ENCODE measurements around the gene CDH4. TPM values are rescaled to one million over a fixed set of nuclear protein-coding genes. Genes with fewer than 3 reads are reported as not detected.
A peak's percentile ranks its signal among the peaks of the same experiment; 100 is the strongest.

CDH4 gene
- total RNA-seq, 1 experiment from 2014 or later = not detected

GRCh38 chr20:61220626-61221325, 31.3 kb upstream of the CDH4 start:
- Histone ChIP-seq H3K4me2 (ENCODE audit: low read depth, low read length, poor library complexity, severe bottlenecking) (no peak overlapping the region), H3K4me1 (ENCODE audit: low read length) (no peaks in the 10 kb centered on the region), H3K9me3 (ENCODE audit: low read length) (peaks cover 7% of the 10 kb centered on the region; the same call in 1 of the 2 replicates), H4K20me1 (ENCODE audit: insufficient read depth, low read depth, low read length) (no peaks in the 10 kb centered on the region), H3K36me3 (ENCODE audit: insufficient read depth, low read length) (no peaks in the 10 kb centered on the region), H3K9me2 (replicated peaks; ENCODE audit: insufficient read depth, low read length) (no peaks in the 10 kb centered on the region), H3K27ac (ENCODE audit: low read length) (no peak overlapping the region), H2AFZ (ENCODE audit: low read length) (no peak overlapping the region), H3K4me3 (ENCODE audit: low read length) (no peak overlapping the region), H3K27me3 (ENCODE audit: low read length) (no peaks in the 10 kb centered on the region), H3K79me2 (ENCODE audit: low read length) (no peaks in the 10 kb centered on the region), H3K9ac (ENCODE audit: low read length) (no peak overlapping the region)
- DNase-seq = no peak

GRCh38 chr20:61222699-61223098, 29.4 kb upstream of the CDH4 start:
- Histone ChIP-seq H3K4me2 (ENCODE audit: low read depth, low read length, poor library complexity, severe bottlenecking) (no peak overlapping the region), H3K9me2 (replicated peaks; ENCODE audit: insufficient read depth, low read length) (no peaks in the 10 kb centered on the region), H3K4me3 (ENCODE audit: low read length) (no peak overlapping the region), H3K27ac (ENCODE audit: low read length) (no peak overlapping the region), H2AFZ (ENCODE audit: low read length) (no peak overlapping the region), H3K79me2 (ENCODE audit: low read length) (no peaks in the 10 kb centered on the region), H4K20me1 (ENCODE audit: insufficient read depth, low read depth, low read length) (no peaks in the 10 kb centered on the region), H3K27me3 (ENCODE audit: low read length) (no peaks in the 10 kb centered on the region), H3K9me3 (ENCODE audit: low read length) (peaks cover 6% of the 10 kb centered on the region; the same call in 1 of the 2 replicates), H3K9ac (ENCODE audit: low read length) (no peak overlapping the region), H3K36me3 (ENCODE audit: insufficient read depth, low read length) (no peaks in the 10 kb centered on the region), H3K4me1 (ENCODE audit: low read length) (no peaks in the 10 kb centered on the region)
- DNase-seq = no peak

GRCh38 chr20:61223121-61223520, 28.9 kb upstream of the CDH4 start:
- Histone ChIP-seq H3K79me2 (ENCODE audit: low read length) (no peaks in the 10 kb centered on the region), H3K4me1 (ENCODE audit: low read length) (no peaks in the 10 kb centered on the region), H3K9me3 (ENCODE audit: low read length) (peaks cover 2% of the 10 kb centered on the region; the same call in 1 of the 2 replicates), H2AFZ (ENCODE audit: low read length) (no peak overlapping the region), H3K36me3 (ENCODE audit: insufficient read depth, low read length) (no peaks in the 10 kb centered on the region), H4K20me1 (ENCODE audit: insufficient read depth, low read depth, low read length) (no peaks in the 10 kb centered on the region), H3K9ac (ENCODE audit: low read length) (no peak overlapping the region), H3K27ac (ENCODE audit: low read length) (no peak overlapping the region), H3K27me3 (ENCODE audit: low read length) (no peaks in the 10 kb centered on the region), H3K4me2 (ENCODE audit: low read depth, low read length, poor library complexity, severe bottlenecking) (no peak overlapping the region), H3K9me2 (replicated peaks; ENCODE audit: insufficient read depth, low read length) (no peaks in the 10 kb centered on the region), H3K4me3 (ENCODE audit: low read length) (no peak overlapping the region)
- no peak for DNase-seq

- Histone ChIP-seq H3K9me3 (ENCODE audit: low read length) (no peaks in the 10 kb centered on the region), H3K9ac (ENCODE audit: low read length) (no peak overlapping the region), H3K4me3 (ENCODE audit: low read length) (no peak overlapping the region), H3K4me1 (ENCODE audit: low read length) (peaks cover 3% of the 10 kb centered on the region; the same call in 1 of the 2 replicates), H3K4me2 (ENCODE audit: low read depth, low read length, poor library complexity, severe bottlenecking) (no peak overlapping the region), H2AFZ (ENCODE audit: low read length) (no peak overlapping the region), H3K36me3 (ENCODE audit: insufficient read depth, low read length) (no peaks in the 10 kb centered on the region), H4K20me1 (ENCODE audit: insufficient read depth, low read depth, low read length) (no peaks in the 10 kb centered on the region), H3K79me2 (ENCODE audit: low read length) (no peaks in the 10 kb centered on the region), H3K27ac (ENCODE audit: low read length) (no peak overlapping the region), H3K27me3 (ENCODE audit: low read length) (no peaks in the 10 kb centered on the region), H3K9me2 (replicated peaks; ENCODE audit: insufficient read depth, low read length) (no peaks in the 10 kb centered on the region)
- DNase-seq = peak; percentile 45
Observed at GRCh38 chr20:61230166-61230565, 21.9 kb upstream of the CDH4 start.

GRCh38 chr20:61233590-61233989, 18.5 kb upstream of the CDH4 start:
- no peak overlapping the region for H3K4me3 ChIP-seq (ENCODE audit: low read length)
- DNase-seq = no peak

GRCh38 chr20:61234224-61234890, 17.7 kb upstream of the CDH4 start:
- Histone ChIP-seq H3K79me2 (ENCODE audit: low read length) (no peaks in the 10 kb centered on the region), H3K9ac (ENCODE audit: low read length) (no peak overlapping the region), H3K27ac (ENCODE audit: low read length) (no peak overlapping the region), H3K4me1 (ENCODE audit: low read length) (peaks cover 3% of the 10 kb centered on the region; the same call in 1 of the 2 replicates), H3K9me2 (replicated peaks; ENCODE audit: insufficient read depth, low read length) (no peaks in the 10 kb centered on the region), H2AFZ (ENCODE audit: low read length) (no peak overlapping the region), H3K4me2 (ENCODE audit: low read depth, low read length, poor library complexity, severe bottlenecking) (no peak overlapping the region), H3K27me3 (ENCODE audit: low read length) (no peaks in the 10 kb centered on the region), H3K36me3 (ENCODE audit: insufficient read depth, low read length) (no peaks in the 10 kb centered on the region), H4K20me1 (ENCODE audit: insufficient read depth, low read depth, low read length) (no peaks in the 10 kb centered on the region), H3K9me3 (ENCODE audit: low read length) (no peaks in the 10 kb centered on the region), H3K4me3 (ENCODE audit: low read length) (no peak overlapping the region)
- no peak for DNase-seq

More at GRCh38 chr20:61233590-61233989, 18.5 kb upstream of the CDH4 start:
- Histone ChIP-seq H3K9me3 (ENCODE audit: low read length) (no peaks in the 10 kb centered on the region), H3K9ac (ENCODE audit: low read length) (no peak overlapping the region), H2AFZ (ENCODE audit: low read length) (no peak overlapping the region), H3K4me1 (ENCODE audit: low read length) (peaks cover 3% of the 10 kb centered on the region; the same call in 1 of the 2 replicates), H4K20me1 (ENCODE audit: insufficient read depth, low read depth, low read length) (no peaks in the 10 kb centered on the region), H3K79me2 (ENCODE audit: low read length) (no peaks in the 10 kb centered on the region), H3K36me3 (ENCODE audit: insufficient read depth, low read length) (no peaks in the 10 kb centered on the region), H3K27me3 (ENCODE audit: low read length) (no peaks in the 10 kb centered on the region), H3K9me2 (replicated peaks; ENCODE audit: insufficient read depth, low read length) (no peaks in the 10 kb centered on the region), H3K4me2 (ENCODE audit: low read depth, low read length, poor library complexity, severe bottlenecking) (no peak overlapping the region), H3K27ac (ENCODE audit: low read length) (no peak overlapping the region)

GRCh38 chr20:61236713-61237112, 15.3 kb upstream of the CDH4 start:
- H3K36me3 ChIP-seq (ENCODE audit: insufficient read depth, low read length) = no peaks in the 10 kb centered on the region
- no peaks in the 10 kb centered on the region for H3K4me1 ChIP-seq (ENCODE audit: low read length)
- no peak overlapping the region for H3K9ac ChIP-seq (ENCODE audit: low read length)
- no peaks in the 10 kb centered on the region for H3K79me2 ChIP-seq (ENCODE audit: low read length)
- H4K20me1 ChIP-seq (ENCODE audit: insufficient read depth, low read depth, low read length) = no peaks in the 10 kb centered on the region
- no peak overlapping the region for H3K27ac ChIP-seq (ENCODE audit: low read length)
- no peak overlapping the region for H3K4me2 ChIP-seq (ENCODE audit: low read depth, low read length, poor library complexity, severe bottlenecking)
- no peak overlapping the region for H2AFZ ChIP-seq (ENCODE audit: low read length)
- no peak overlapping the region for H3K4me3 ChIP-seq (ENCODE audit: low read length)
- no peak for DNase-seq
- peaks cover 10% of the 10 kb centered on the region; the same call in 1 of the 2 replicates for H3K9me3 ChIP-seq (ENCODE audit: low read length)
- H3K27me3 ChIP-seq (ENCODE audit: low read length) = peaks cover 4% of the 10 kb centered on the region; the same call in 1 of the 2 replicates
- H3K9me2 ChIP-seq (replicated peaks; ENCODE audit: insufficient read depth, low read length) = no peaks in the 10 kb centered on the region

GRCh38 chr20:61238813-61239212, 13.2 kb upstream of the CDH4 start:
- Histone ChIP-seq H3K9ac (ENCODE audit: low read length) (no peak overlapping the region), H2AFZ (ENCODE audit: low read length) (no peak overlapping the region), H3K4me1 (ENCODE audit: low read length) (no peaks in the 10 kb centered on the region), H3K9me3 (ENCODE audit: low read length) (peaks cover 10% of the 10 kb centered on the region; the same call in 1 of the 2 replicates), H3K9me2 (replicated peaks; ENCODE audit: insufficient read depth, low read length) (no peaks in the 10 kb centered on the region), H4K20me1 (ENCODE audit: insufficient read depth, low read depth, low read length) (no peaks in the 10 kb centered on the region), H3K4me2 (ENCODE audit: low read depth, low read length, poor library complexity, severe bottlenecking) (no peak overlapping the region), H3K36me3 (ENCODE audit: insufficient read depth, low read length) (no peaks in the 10 kb centered on the region), H3K4me3 (ENCODE audit: low read length) (no peak overlapping the region), H3K27ac (ENCODE audit: low read length) (no peak overlapping the region), H3K27me3 (ENCODE audit: low read length) (peaks cover 4% of the 10 kb centered on the region; the same call in 1 of the 2 replicates), H3K79me2 (ENCODE audit: low read length) (no peaks in the 10 kb centered on the region)
- no peak for DNase-seq

All from Karpas-422 (cell line).